ENCODE results near the gene IQSEC2. TPM values are rescaled to one million over a fixed set of nuclear protein-coding genes. Genes with fewer than 3 reads are reported as not detected.

Gene IQSEC2
- total RNA-seq (2021; ENCODE audit: unreplicated experiment) (20.7 TPM), Bru-seq, nascent RNA (percentile 51 among the genes with signal in this experiment), BruChase-seq, experiment 1, labeled RNA remaining after a 6-hour chase (percentile 61 among the genes with signal in this experiment), BruChase-seq, experiment 2, labeled RNA remaining after a 2-hour chase (percentile 60 among the genes with signal in this experiment)
- polyA plus RNA-seq (2012) = 17.0 and 20.0 TPM in 2 replicates
- long read RNA-seq, partial matches to known transcripts = 0 of 7 reads
- long read RNA-seq, other reads (novel, unspliced or antisense) = 7 of 7 reads

GRCh38 chrX:53281321-53281822 is at the start of gene IQSEC2:
Gene IQSEC2 (minus strand): TSS chrX:53281584.
- ChIA-PET CTCF (interaction anchor here (1.4 to 3.3 kb wide), 4 partner anchors 9 to 165 kb away, joined by 4 to 11 read pairs (median 7); no protein-coding TSS in a partner anchor), POLR2A (no interaction called here), RAD21 (ENCODE audit: low non-redundant PET in 1 of 2, low total read pairs in 2 of 2, uncharacterized antibody in 2 of 2, unreplicated experiment in 2 of 2) (no interaction called here)
- ATAC-seq (peak; percentile 84), DNase-seq (ENCODE audit: low read depth, low spot score) (peak; percentile 48)
- no peaks in the 10 kb centered on the region for H3K27me3 ChIP-seq (ENCODE audit: insufficient read depth, low read length)
- no peaks in the 10 kb centered on the region for H4K20me1 ChIP-seq (ENCODE audit: insufficient read depth)
- no peak within 1 kb of the TSS for H2AFZ ChIP-seq (ENCODE audit: low read depth, low read length, poor library complexity, severe bottlenecking)
- peak within 1 kb of the TSS; percentile 88 for H3K27ac ChIP-seq (ENCODE audit: low read depth, low read length)
- peaks cover 23 to 42% of the 10 kb centered on the region in 2 experiments for H3K4me1 ChIP-seq (ENCODE audit: control insufficient read depth in 1 of 2, insufficient read depth in 2 of 2, low read length in 2 of 2)
- 0 out of 2 replicates have a peak, but pooled peaks cover 3% of the 10 kb centered on the region for H3K79me2 ChIP-seq (ENCODE audit: insufficient read depth, low read length)
- TF ChIP-seq YY1 (IDR thresholded peaks at IDR 0.05; ENCODE audit: extremely low read depth, insufficient replicate concordance, low read depth, low read length) (no peak), ZFX (IDR thresholded peaks at IDR 0.05) (peak; percentile 40; the same call in 1 of the 2 replicates), POLR2AphosphoS5 (IDR thresholded peaks at IDR 0.05; ENCODE audit: low read depth, low read length) (peak; percentile 74), POLR2A (IDR thresholded peaks at IDR 0.05; ENCODE audit: borderline replicate concordance, extremely low read depth, insufficient read depth, insufficient read length) (no peak), EZH2 (IDR thresholded peaks at IDR 0.05) (no peak), SRF (IDR thresholded peaks at IDR 0.05; ENCODE audit: low read depth) (no peak), MAX (IDR thresholded peaks at IDR 0.05) (no peak), CTCF (IDR thresholded peaks at IDR 0.05 in 2 of 3, conservative IDR thresholded peaks at IDR 0.05 in 1 of 3; ENCODE audit: borderline replicate concordance in 1 of 3, insufficient read depth in 1 of 3, low read depth in 2 of 3, low read length in 2 of 3) (no peak), RAD21 (IDR thresholded peaks at IDR 0.05; ENCODE audit: low read depth) (no peak)
- TF ChIP-seq, protein P1, sequence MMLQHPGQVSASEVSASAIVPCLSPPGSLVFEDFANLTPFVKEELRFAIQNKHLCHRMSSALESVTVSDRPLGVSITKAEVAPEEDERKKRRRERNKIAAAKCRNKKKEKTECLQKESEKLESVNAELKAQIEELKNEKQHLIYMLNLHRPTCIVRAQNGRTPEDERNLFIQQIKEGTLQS (IDR thresholded peaks at IDR 0.05) = no peak
- BruUV-seq (replicated peaks) = no TSS peak
- peak within 1 kb of the TSS; percentile 68 for H3K9ac ChIP-seq (ENCODE audit: low read length)
- H3K9me3 ChIP-seq (ENCODE audit: control insufficient read depth in 1 of 2, insufficient read depth in 1 of 2, low read depth in 1 of 2, low read length in 2 of 2) = no peaks in the 10 kb centered on the region
- intact Hi-C loops (cut with micrococcal nuclease) = no loop called here
- H3K9me2 ChIP-seq (ENCODE audit: insufficient read depth) = no peaks in the 10 kb centered on the region
- peak within 1 kb of the TSS; percentile 83 for H3K4me2 ChIP-seq (ENCODE audit: low read length)
- peak within 1 kb of the TSS; percentile 52 to 63 for H3K4me3 ChIP-seq (replicated peaks in 1 of 2; ENCODE audit: low read depth in 1 of 2, low read length in 2 of 2)
- H3K36me3 ChIP-seq (ENCODE audit: control insufficient read depth in 1 of 2, insufficient read depth in 2 of 2, low read length in 2 of 2) = no peaks in the 10 kb centered on the region

Measured in HCT116 (cell line).